DMS79 treated with DMSO at 0.1 percent for 48 hours (cell line): ENCODE data around the gene CDH3.

Experiments
- DNase-seq: peaks from one replicate; lab custom pipeline; 2025; lab: John Stamatoyannopoulos, UW

Gene CDH3

GRCh38 chr16:68644715-68645493 lies at the start of gene CDH3:
Gene CDH3, plus strand, starts transcription at chr16:68645310. Its CDS starts 70 bp downstream, at chr16:68645380.
- DNase-seq = peak; percentile 46

DNA sequence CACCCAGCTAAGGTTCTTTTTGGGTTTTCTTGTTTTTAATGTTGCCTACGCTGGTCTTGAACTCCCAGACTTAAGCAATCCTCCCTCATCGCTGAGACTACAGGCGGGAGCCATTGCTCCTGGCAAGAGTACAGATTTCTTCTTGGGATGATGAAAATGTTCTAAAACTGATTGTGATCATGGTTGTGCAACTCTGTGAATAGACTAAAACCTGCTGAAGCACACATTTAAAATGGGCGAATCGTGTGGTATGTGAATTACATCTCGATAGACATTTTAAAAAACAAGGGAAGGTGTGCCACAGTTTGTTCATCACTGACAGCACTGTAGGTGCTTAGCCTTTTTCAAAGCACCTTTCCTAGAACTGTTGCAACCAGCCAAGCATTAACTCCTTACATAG lies 48.8 kb upstream of the CDH3 start:
- no peak for DNase-seq

DNA sequence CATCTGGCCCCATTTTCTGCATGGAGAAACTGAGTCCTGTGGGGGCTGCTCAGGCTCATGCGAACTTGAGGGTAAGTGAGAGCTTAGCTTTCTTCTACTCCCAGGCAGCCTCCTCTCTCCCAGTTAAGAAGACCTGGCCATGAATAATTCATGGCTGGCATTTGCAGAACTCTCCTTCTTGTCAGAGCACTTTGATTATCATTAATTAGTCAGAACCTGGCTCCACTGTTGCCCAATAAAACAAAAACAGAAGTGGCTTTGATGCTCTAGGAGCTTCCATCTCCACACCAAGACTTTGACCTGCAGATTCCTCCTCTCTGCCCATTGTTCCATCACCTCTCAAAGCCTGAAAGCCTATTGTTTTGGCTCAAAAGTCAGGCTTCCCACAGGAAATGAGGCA lies 45.5 kb upstream of the CDH3 start:
- DNase-seq = no peak

DNA sequence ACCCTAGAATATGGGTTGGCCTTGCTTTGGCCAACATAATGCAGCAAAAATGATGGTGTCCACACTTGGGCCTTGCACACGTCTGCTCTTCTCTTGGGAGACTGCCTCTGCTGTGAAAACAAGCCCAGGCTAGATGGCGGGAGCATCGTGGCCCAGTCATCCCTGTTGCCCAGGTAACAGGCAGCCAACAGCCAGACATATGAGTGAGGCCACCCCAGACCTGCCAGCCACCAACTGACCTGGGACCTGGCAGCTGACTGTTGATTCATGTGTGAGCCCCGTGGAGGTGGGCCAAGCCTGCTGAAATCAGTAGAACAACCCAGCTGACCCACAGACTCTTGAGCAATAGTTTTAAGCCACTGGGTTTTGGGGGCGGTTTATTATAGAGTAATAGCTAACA lies 39.4 kb upstream of the CDH3 start:
- no peak for DNase-seq

- DNase-seq = no peak
Observed at GRCh38 chr16:68607443-68607842, 37.7 kb upstream of the CDH3 start.

- DNase-seq = no peak
Observed at GRCh38 chr16:68608330-68608729, 36.8 kb upstream of the CDH3 start.

GRCh38 chr16:68612996-68613395 lies 32.1 kb upstream of the CDH3 start:
- no peak for DNase-seq

DNA sequence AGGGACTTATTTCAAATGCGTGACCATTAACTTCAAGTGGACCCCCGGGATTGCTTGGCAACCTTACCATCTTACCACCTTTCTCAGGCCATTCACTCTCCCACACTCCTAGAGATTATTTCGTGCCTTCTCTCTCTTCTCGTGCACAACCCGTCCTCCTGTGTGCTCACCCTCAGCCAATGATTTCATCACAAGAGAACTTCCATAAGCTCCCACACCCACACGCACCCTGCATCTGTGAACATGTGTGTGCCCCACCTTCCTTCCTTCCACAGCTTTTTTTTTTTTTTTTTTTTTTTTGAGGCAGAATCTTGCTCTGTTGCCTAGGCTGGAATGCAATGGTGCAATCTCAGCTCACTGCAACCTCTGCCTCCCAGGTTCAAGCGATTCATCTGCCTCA lies 27.4 kb upstream of the CDH3 start:
- peak; percentile 3 for DNase-seq

DNA sequence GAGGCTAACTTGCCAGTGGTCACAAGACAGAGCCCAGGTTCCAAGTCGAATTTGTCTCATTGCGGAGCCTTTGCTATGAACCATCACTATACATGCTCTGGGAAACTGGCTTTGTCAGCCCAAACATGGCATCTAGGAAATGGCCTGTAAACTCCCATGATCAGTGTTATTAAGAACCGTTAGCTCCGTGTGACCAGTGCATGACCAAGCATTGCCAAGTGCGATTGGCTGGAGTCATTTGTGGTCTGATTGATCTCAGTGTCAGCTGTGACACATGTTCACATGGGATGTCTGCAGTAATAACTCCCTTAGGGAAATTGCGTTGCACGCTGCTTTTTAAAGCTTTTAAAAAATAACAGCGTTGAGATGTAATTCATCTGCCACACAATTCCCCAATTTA lies 18.6 kb upstream of the CDH3 start:
- DNase-seq = no peak

- DNase-seq = no peak
Observed at GRCh38 chr16:68627951-68628425, 17.1 kb upstream of the CDH3 start.

DNA sequence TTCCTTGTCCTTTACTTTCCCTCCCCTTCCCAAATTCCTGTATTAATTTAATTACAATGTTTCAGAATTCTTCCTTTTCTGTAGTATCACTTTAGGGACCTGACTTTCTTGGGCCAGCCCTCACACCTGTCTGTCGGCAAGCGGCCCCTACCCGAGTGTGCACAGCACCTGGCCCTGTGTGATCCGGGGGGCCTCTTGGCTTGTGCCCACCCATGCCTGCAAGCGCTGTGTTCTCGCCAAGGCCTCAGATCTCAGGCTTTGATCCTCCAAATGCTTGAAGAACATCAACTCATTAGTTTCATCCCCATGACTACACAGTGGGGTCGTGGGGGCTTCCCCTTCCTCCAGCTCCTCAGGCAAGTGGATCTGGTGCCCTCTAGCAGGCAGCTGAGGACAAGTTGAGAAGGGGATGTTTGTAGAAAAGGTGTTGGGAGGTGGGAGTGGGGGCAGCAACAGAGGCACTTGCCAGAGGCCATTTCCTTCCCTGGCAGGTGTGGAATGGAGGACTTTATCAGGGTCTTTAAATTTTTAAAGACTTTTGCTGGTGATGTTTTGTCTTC lies 15.7 kb upstream of the CDH3 start:
- no peak for DNase-seq

DNA sequence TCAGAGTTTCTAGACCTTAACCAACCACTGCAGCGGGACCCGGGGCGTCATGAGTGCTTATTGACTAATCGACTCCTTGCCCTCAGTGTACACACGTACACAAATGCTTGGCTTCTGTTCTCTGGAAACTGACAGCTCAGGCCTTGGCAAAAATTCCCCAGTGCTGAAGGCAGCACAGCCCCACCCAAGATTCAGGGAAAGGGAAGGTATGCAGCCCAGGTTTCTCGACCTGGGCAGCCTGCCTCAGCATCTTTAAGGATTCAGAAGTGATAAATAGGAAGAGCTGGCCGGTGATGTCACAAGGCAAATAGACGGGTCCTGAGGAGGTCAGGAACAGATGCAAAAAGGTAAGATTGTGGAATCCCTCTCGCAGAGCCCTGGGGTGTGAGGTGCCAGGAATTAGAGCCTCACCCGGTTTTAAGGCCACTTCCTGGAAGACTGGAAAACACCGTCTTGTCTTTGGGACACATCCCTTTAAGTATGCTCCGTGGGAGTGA lies 9.0 kb upstream of the CDH3 start:
- no peak for DNase-seq

DNA sequence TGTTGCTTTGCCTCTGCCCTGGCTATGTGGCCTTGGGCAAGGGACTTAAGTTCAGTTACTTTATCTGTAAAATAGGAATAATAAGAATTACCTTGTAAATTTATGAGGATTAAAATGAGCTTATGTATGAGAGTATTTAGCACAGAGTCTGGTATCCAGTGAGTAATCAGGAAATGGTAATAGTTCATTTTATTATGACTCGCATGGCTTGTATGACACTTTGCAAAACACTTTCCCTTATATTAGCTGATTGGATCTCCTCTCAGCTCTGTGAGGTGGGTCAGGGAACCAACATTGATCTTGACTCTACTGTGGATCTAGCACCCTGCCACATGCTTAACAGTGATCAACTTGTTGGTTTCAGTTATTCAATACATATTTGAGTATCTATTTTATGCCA lies 8.3 kb upstream of the CDH3 start:
- DNase-seq = no peak

DNA sequence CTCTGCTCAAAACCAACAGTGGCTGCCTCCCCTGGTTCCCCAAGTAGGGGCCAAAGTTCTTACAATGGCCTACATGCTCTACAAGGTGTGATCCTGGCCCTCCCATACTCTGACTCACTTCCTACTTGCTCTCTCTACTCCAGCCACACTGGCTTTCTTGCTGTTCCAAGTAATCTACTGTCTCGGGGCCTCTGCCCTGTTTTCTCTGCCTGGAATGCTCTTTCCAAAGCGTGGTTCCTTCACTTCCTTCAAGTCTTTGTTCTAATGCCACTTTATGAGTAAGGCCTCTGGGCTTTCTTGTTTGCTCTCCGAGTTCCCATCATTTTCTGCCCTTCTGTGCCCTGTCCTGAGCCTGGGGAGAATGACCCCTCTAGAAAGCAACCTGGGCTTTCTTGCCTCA lies 4.1 kb upstream of the CDH3 start:
- no peak for DNase-seq

DNA sequence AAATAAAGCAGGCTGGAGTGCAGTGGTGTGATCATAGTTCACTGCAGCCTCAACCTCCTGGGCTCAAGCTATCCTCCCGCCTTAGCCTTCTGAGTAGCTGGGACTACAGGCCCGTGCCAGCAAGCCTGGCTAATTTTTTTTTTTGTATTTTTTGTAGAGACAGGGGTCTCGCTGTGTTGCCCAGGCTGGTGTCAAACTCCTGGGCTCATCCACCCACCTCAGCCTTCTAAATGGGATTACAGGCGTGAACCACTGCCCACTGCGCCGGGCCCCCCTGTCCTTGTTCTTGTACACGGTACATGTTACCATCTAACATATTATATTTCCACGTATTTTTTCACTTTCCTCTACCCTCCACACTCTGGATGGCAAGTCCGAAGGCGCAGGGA lies 3.1 kb upstream of the CDH3 start:
- DNase-seq = no peak

DNA sequence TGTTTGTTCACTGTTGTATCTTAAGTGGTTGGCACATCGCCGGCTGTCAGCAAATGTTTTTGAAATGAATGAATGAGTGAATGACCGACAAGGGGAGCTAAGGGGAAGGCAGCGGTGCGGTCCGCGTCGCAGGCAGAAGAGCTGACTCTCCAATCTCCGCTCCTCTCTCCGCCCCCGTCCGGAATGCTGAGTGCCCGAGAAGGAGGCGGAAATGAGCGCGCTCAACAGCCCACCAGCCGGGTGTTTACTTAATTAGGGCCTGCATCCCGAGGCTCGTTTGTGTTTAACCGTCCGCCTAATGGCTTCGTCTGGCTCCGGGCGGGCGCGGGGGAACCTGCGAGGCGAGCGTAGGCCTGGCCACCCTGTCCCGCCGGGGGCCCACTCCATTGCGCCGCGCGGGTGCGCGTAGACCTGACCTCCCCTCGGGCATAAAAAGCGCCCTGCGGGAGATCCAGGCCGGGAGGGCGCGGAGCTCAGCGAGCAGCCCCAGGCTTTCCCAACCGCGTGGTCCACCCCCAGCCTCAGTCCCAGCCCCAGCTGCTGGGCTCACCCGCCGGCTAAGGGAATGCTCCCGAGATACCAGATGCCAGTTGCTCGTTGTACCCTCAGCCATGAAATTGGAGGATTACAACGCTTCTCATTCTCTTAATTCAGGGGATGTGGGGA lies 2.5 kb upstream of the CDH3 start:
- peak; percentile 34 for DNase-seq

- no peak for DNase-seq
Observed at GRCh38 chr16:68643227-68643626, 1.9 kb upstream of the CDH3 start.

DNA sequence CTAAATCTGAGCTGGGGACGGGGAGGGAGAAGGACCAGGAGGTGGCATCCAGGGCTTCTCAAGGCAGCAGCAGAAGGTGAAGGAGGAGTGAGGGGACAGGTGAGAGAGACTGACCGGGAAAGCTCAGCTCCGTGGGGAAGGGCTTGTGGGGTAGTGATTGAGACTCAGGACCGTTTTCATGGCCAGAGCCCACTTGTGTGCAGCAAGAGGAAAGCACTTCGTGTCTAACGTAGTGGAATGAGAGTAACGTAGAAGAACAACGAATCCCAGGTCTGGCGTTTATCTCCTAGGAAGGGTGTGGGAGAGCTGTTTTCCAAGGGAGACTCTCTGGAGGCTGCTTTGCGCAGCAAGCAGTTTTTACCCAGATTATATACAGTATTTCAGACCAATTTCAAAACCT lies 1.3 kb upstream of the CDH3 start:
- DNase-seq = no peak

GRCh38 chr16:68644296-68644695 lies 814 bp upstream of the CDH3 start:
- DNase-seq = peak; percentile 1

- DNase-seq = no peak
Observed at GRCh38 chr16:68645494-68646388, 631 bp downstream of the CDH3 start.

DNA sequence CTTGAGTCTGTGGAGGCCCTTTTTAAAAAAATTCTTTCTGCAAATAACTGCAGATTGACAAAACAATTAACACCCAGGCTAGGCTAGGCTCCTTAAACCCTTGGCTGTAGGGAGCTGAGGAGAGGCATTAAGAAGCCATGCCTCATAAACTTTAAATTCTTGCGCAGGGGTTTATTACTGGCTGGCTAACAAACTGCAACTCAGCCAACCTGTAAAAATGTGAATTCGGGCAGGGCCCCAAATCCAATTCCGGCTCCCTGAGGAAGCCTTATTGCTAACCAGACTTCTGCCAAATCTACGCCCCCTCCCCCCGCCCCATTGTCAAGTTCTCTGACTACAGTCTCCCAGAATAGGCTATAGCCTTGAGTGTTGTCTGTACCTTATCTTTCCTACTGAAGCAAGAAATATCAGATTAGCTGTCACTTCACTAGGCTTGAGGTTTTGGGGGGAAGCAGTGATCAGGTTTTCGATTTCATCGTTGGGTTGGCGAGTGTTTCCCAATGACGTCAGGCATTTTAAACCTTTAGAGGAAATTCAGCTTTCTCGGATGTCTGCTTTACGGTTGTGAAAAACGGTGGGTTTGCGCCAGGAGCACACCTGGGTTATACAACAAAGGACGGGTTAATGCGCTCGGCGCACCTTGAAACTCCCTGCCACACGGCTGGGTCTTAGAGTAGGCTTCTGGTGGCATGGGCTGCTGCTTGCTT lies 2.0 kb downstream of the CDH3 start:
- DNase-seq = peak; percentile 67
